Activated B cell treated with CpG ODN at 0.5 μM for 24 hours (primary cell): ENCODE data around the gene ANKRD44. TPM values are rescaled to one million over a fixed set of nuclear protein-coding genes. Genes with fewer than 3 reads are reported as not detected.
"Not testable (repeated sequence)": the region's sequence is repeated elsewhere in the genome, so short reads cannot be mapped to it uniquely, and the experiment has no call there.

Experiments
- ATAC-seq: fragments of 200-7000 bp; cut with Tn5 transposase; one replicate; pipeline ENCODE4 v1.10.0; 2021; ENCODE audit warnings: low read depth, mild to moderate bottlenecking, moderate library complexity
- CTCF ChIA-PET: fragments of 350-600 bp; sonication (Branson Sonifier 250); formaldehyde crosslinking; loops from one replicate; lab custom pipeline; 2021; ENCODE audit warnings: antibody characterized with exemption; lab: Charles Lee
- POLR2A ChIA-PET: fragments of 350-600 bp; sonication (Branson Sonifier 250); formaldehyde crosslinking; loops from one replicate; lab custom pipeline; 2021; ENCODE audit warnings: antibody characterized with exemption; lab: Charles Lee
- DNase-seq: peaks from one replicate; pipeline ENCODE4 v3.0.0; 2022
- H3K27ac Mint-ChIP-seq: one replicate; pipeline ENCODE4 v1.8.0; 2020; ENCODE audit warnings: mixed read lengths
- H3K27me3 Mint-ChIP-seq: one replicate; pipeline ENCODE4 v1.8.0; 2021; ENCODE audit warnings: mixed read lengths
- H3K36me3 Mint-ChIP-seq: one replicate; pipeline ENCODE4 v1.8.0; 2021; ENCODE audit warnings: low read depth, mixed read lengths
- H3K4me1 Mint-ChIP-seq: one replicate; pipeline ENCODE4 v1.8.0; 2021; ENCODE audit warnings: mixed read lengths
- H3K4me3 Mint-ChIP-seq: one replicate; pipeline ENCODE4 v1.8.0; 2020; ENCODE audit warnings: mild to moderate bottlenecking, mixed read lengths
- H3K9me3 Mint-ChIP-seq: one replicate; pipeline ENCODE4 v1.8.0; 2020; ENCODE audit warnings: mixed read lengths
- CTCF ChIP-seq: fragments of 200-600 bp; IDR thresholded peaks from one replicate; pipeline ENCODE4 v1.8.0; 2022; ENCODE audit warnings: antibody characterized with exemption, mild to moderate bottlenecking
- intact Hi-C: fragments of 100-400 bp; cut with micrococcal nuclease; formaldehyde crosslinking; loops from one replicate; pipeline ENCODE4 v1.15.1; 2024
- total RNA-seq: library from RNA; stranded (reverse); gene quantifications from 2 replicates; pipeline ENCODE4 v1.2.3, GENCODE V29; 2022

Gene ANKRD44
- total RNA-seq, 1 donor from 2014 or later: 185 TPM

GRCh38 chr2:197241596-197241995 lies 69.0 kb downstream of the ANKRD44 start:
- Mint-ChIP-seq H3K4me3 (no peak overlapping the region), H3K9me3 (no peaks in the 10 kb centered on the region), H3K36me3 (peaks cover 27% of the 10 kb centered on the region), H3K4me1 (peaks cover 83% of the 10 kb centered on the region), H3K27ac (peak overlapping the region; percentile 24), H3K27me3 (no peaks in the 10 kb centered on the region)
- ChIA-PET POLR2A (interaction anchor here (1.6 to 2.5 kb wide), 2 partner anchors 9 to 10 kb away, joined by 10 to 22 read pairs; no protein-coding TSS in a partner anchor), CTCF (interaction anchor here (1.1 to 1.6 kb wide), 4 partner anchors 14 to 128 kb away, joined by 3 to 8 read pairs (median 5); no protein-coding TSS in a partner anchor)
- intact Hi-C loops: loop anchor here (1.0 kb wide), 2 partner anchors 9 to 24 kb away; no protein-coding TSS in a partner anchor
- TF ChIP-seq CTCF: no peak
- peak; percentile 32 for ATAC-seq
- no peak for DNase-seq

GRCh38 chr2:197241153-197241552 lies 69.4 kb downstream of the ANKRD44 start:
- H3K27ac Mint-ChIP-seq: peak overlapping the region; percentile 85
- H3K9me3 Mint-ChIP-seq: no peaks in the 10 kb centered on the region
- no peaks in the 10 kb centered on the region for H3K27me3 Mint-ChIP-seq
- no peak for ATAC-seq
- H3K4me3 Mint-ChIP-seq: peak overlapping the region; percentile 63
- no peak for TF ChIP-seq CTCF
- H3K36me3 Mint-ChIP-seq: peaks cover 24% of the 10 kb centered on the region
- CTCF ChIA-PET: interaction anchor here (1.1 to 1.6 kb wide), 4 partner anchors 14 to 128 kb away, joined by 3 to 8 read pairs (median 5); no protein-coding TSS in a partner anchor
- intact Hi-C loops: loop anchor here (1.0 kb wide), 2 partner anchors 9 to 24 kb away; no protein-coding TSS in a partner anchor
- peaks cover 84% of the 10 kb centered on the region for H3K4me1 Mint-ChIP-seq
- POLR2A ChIA-PET: interaction anchor here (0.9 to 2.5 kb wide), 11 partner anchors 9 to 68 kb away, joined by 3 to 22 read pairs (median 7); no protein-coding TSS in a partner anchor
- DNase-seq: no peak

- Mint-ChIP-seq H3K4me1 (peaks cover 86% of the 10 kb centered on the region), H3K9me3 (no peaks in the 10 kb centered on the region), H3K27me3 (no peaks in the 10 kb centered on the region), H3K36me3 (peaks cover 22% of the 10 kb centered on the region), H3K27ac (peak overlapping the region; percentile 85), H3K4me3 (peak overlapping the region; percentile 63)
- ATAC-seq (peak; percentile 43), DNase-seq (no peak)
- ChIA-PET CTCF (interaction anchor here (1.3 to 1.6 kb wide), 3 partner anchors 15 to 127 kb away, joined by 3 to 8 read pairs (median 7); no protein-coding TSS in a partner anchor), POLR2A (interaction anchor here (0.5 to 2.5 kb wide), 21 partner anchors 9 to 71 kb away, joined by 3 to 22 read pairs (median 6); no protein-coding TSS in a partner anchor)
- intact Hi-C loops: loop anchor here (1.0 kb wide), 4 partner anchors 10 to 32 kb away; no protein-coding TSS in a partner anchor
- TF ChIP-seq CTCF: no peak
These were observed 70.0 kb downstream of the ANKRD44 start for GRCh38 chr2:197240421-197241041.

- Mint-ChIP-seq H3K4me1 (peaks cover 86% of the 10 kb centered on the region), H3K27ac (peak overlapping the region; percentile 85), H3K4me3 (peak overlapping the region; percentile 63), H3K36me3 (peaks cover 24% of the 10 kb centered on the region)
- DNase-seq, H3K27me3 Mint-ChIP-seq, H3K9me3 Mint-ChIP-seq: not testable (repeated sequence)
- intact Hi-C loops: loop anchor here (1.0 kb wide), 2 partner anchors 15 to 32 kb away; no protein-coding TSS in a partner anchor
- CTCF ChIA-PET: interaction anchor here (1.5 to 1.6 kb wide), 2 partner anchors 15 to 126 kb away, joined by 7 to 8 read pairs; no protein-coding TSS in a partner anchor
- peak; percentile 3 for ATAC-seq
- POLR2A ChIA-PET: interaction anchor here (0.5 to 2.5 kb wide), 20 partner anchors 9 to 71 kb away, joined by 3 to 22 read pairs (median 6); no protein-coding TSS in a partner anchor
These were observed 70.6 kb downstream of the ANKRD44 start for GRCh38 chr2:197240018-197240417.

- ATAC-seq (peak; percentile 45), DNase-seq (no peak)
- ChIA-PET POLR2A (interaction anchor here (0.8 to 1.8 kb wide), 4 partner anchors 26 to 70 kb away, joined by 3 to 7 read pairs (median 6); no protein-coding TSS in a partner anchor), CTCF (interaction anchor here (1.1 kb wide), 1 partner anchor 32 kb away, joined by 3 read pairs; no protein-coding TSS in a partner anchor)
- intact Hi-C loops: loop anchor here (1.0 to 2.0 kb wide), 2 partner anchors 10 to 15 kb away; no protein-coding TSS in a partner anchor
- Mint-ChIP-seq H3K4me3 (peak overlapping the region; percentile 76), H3K36me3 (peaks cover 24% of the 10 kb centered on the region), H3K27me3 (no peaks in the 10 kb centered on the region), H3K27ac (peak overlapping the region; percentile 91), H3K9me3 (no peaks in the 10 kb centered on the region), H3K4me1 (peaks cover 87% of the 10 kb centered on the region)
- TF ChIP-seq CTCF: no peak
These were observed 71.1 kb downstream of the ANKRD44 start for GRCh38 chr2:197239434-197239833.
